ENCODE results near the gene DNAJB8.

Gene DNAJB8

DNA sequence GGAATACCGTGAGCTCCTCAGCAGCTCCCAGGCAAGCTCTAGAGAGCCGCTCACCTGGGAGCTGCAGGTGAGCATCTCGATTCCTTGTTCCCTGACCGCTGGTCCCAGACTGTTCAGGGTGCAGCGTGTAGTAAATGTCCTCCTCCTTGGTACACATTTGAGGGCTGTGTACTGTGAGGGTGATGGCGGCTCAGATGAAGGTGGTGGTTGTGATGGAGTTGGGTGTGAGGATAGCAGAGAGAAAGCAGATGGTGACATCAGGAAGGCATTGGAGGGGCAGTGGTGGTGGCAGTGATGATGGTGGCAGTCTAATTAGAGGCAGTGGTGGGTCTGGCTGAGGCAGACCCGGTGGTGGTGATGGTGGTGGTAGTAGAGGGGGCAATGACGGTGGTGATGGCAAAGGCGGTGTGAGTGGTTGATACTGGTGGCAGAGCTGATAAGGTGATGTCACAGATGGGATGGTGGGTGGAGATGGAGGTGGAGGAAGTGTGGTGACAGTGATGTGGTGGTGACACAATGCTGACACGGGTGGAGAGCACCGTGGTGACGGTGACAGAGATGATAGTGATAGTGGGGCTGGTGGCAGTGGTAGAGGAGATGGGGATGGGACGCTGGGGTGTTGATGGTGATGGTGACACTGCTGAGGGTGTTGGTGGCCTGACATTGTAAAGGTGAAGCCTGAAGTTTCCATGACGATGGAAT lies at the start of gene DNAJB8:
Gene DNAJB8, minus strand, starts transcription at position 51 of the 702 bp plus-strand sequence. CDS start 3,645 bp downstream, outside the sequence.
- Histone ChIP-seq H3K9me3 (ENCODE audit: severe bottlenecking) (no peaks in the 10 kb centered on the region), H3K27ac (no peak within 1 kb of the TSS), H3K27me3 (ENCODE audit: insufficient read depth, low read depth, severe bottlenecking) (peaks cover 39% of the 10 kb centered on the region), H3K4me3 (ENCODE audit: low read depth, low read length) (no peak within 1 kb of the TSS), H3K36me3 (no peaks in the 10 kb centered on the region)
- TF ChIP-seq, protein P1, sequence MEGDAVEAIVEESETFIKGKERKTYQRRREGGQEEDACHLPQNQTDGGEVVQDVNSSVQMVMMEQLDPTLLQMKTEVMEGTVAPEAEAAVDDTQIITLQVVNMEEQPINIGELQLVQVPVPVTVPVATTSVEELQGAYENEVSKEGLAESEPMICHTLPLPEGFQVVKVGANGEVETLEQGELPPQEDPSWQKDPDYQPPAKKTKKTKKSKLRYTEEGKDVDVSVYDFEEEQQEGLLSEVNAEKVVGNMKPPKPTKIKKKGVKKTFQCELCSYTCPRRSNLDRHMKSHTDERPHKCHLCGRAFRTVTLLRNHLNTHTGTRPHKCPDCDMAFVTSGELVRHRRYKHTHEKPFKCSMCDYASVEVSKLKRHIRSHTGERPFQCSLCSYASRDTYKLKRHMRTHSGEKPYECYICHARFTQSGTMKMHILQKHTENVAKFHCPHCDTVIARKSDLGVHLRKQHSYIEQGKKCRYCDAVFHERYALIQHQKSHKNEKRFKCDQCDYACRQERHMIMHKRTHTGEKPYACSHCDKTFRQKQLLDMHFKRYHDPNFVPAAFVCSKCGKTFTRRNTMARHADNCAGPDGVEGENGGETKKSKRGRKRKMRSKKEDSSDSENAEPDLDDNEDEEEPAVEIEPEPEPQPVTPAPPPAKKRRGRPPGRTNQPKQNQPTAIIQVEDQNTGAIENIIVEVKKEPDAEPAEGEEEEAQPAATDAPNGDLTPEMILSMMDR (IDR thresholded peaks at IDR 0.05; ENCODE audit: low read depth, low read length): no peak
- no peak for DNase-seq

DNA sequence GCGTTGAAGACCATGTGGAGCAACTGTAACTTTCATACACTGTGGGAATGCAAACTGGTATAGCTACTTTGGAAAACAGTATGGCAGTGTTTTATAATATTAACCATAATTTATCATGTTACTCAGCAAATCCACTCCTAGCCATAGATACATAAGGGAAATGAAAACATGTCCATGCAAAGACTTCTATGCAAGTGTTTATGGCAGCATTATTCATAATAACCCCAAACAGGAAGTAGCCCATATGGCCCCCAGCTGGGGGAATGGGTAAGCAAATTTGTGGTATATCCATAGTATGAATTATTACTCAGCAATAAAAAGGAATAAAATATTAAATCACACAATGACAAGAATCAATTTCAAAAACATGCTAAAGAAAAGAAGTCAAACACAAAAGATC lies 49.3 kb upstream of the DNAJB8 start:
- Histone ChIP-seq H3K27me3 (ENCODE audit: insufficient read depth, low read depth, severe bottlenecking) (no peaks in the 10 kb centered on the region), H3K36me3 (no peaks in the 10 kb centered on the region), H3K9me3 (ENCODE audit: severe bottlenecking) (peaks cover 14% of the 10 kb centered on the region), H3K27ac (no peak overlapping the region), H3K4me3 (ENCODE audit: low read depth, low read length) (no peak overlapping the region)
- TF ChIP-seq, protein P1 (IDR thresholded peaks at IDR 0.05; ENCODE audit: low read depth, low read length): no peak
- no peak for DNase-seq

DNA sequence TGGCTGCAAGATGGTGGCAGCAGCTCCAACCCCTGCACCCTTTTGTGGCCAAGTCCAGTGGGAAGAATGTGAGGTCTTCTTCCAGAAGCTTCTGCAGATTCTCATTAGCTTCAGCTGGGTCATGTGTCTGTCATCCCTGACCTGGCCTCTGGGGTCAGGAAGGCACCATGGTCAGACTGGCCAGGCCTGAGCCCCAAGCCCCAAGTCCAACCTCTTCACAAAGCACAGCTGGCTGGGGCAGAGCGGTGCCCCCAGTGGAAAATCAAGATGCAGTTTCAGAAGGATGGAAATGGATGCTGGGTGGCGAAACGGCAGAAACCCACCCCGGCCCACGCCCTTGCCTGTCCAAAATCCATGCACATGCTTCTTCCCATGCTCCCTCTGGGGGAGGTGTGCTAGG lies 42.2 kb upstream of the DNAJB8 start:
- Histone ChIP-seq H3K9me3 (ENCODE audit: severe bottlenecking) (peaks cover 4% of the 10 kb centered on the region), H3K27me3 (ENCODE audit: insufficient read depth, low read depth, severe bottlenecking) (no peaks in the 10 kb centered on the region), H3K27ac (no peak overlapping the region), H3K4me3 (ENCODE audit: low read depth, low read length) (no peak overlapping the region), H3K36me3 (no peaks in the 10 kb centered on the region)
- TF ChIP-seq, protein P1 (IDR thresholded peaks at IDR 0.05; ENCODE audit: low read depth, low read length): no peak
- no peak for DNase-seq

DNA sequence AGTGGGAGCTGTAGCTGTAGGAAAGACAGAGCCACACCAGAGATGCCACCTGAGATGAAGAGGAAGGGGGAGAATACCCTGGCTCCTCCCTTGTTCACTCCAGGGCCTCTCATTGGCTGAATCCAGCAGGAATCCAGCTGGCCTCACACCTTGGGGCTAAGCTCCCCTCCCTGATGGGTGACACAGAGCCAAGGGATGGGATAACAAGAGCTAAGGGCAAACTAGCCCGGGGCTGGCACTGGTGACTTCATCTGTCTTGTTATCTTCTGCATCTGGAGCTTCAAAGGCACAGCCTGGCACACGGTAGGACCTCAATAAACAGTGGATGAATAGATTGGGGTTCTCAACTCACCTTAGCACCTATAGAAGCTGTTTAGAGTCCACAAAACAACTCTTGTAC lies 40.1 kb upstream of the DNAJB8 start:
- H3K36me3 ChIP-seq: no peaks in the 10 kb centered on the region
- TF ChIP-seq, protein P1 (IDR thresholded peaks at IDR 0.05; ENCODE audit: low read depth, low read length): no peak
- H3K27ac ChIP-seq: no peak overlapping the region
- no peak for DNase-seq
- no peak overlapping the region for H3K4me3 ChIP-seq (ENCODE audit: low read depth, low read length)
- no peaks in the 10 kb centered on the region for H3K9me3 ChIP-seq (ENCODE audit: severe bottlenecking)
- no peaks in the 10 kb centered on the region for H3K27me3 ChIP-seq (ENCODE audit: insufficient read depth, low read depth, severe bottlenecking)

DNA sequence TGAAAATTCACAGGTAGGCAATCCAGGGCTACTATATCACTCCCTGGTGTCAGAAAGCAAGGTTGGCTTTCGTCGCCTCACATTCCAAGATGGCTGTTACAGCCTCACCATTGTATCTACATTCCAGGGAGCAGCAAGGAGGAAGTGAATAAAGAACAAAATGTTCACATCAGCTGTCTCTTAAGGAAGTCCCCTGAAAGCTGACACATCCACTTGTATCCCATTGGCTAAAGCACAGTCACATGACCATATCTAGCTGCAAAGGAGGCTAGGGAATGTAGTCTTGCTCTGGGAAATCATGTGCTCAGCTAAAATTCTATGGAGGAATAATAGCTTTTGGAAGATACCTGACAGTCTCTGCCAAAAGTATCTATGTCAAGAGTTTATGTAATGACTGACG lies 39.1 kb upstream of the DNAJB8 start:
- DNase-seq: no peak
- no peak overlapping the region for H3K4me3 ChIP-seq (ENCODE audit: low read depth, low read length)
- no peaks in the 10 kb centered on the region for H3K36me3 ChIP-seq
- H3K27ac ChIP-seq: no peak overlapping the region
- TF ChIP-seq, protein P1 (IDR thresholded peaks at IDR 0.05; ENCODE audit: low read depth, low read length): no peak
- no peaks in the 10 kb centered on the region for H3K9me3 ChIP-seq (ENCODE audit: severe bottlenecking)
- no peaks in the 10 kb centered on the region for H3K27me3 ChIP-seq (ENCODE audit: insufficient read depth, low read depth, severe bottlenecking)
